ENCODE measurements around the gene UGT1A5.
"Not testable (repeated sequence)": the region's sequence is repeated elsewhere in the genome, so short reads cannot be mapped to it uniquely, and the experiment has no call there.

UGT1A5 gene

GRCh38 chr2:233747283-233747544 lies 34.5 kb downstream of the UGT1A5 start:
- no peak for DNase-seq

DNA sequence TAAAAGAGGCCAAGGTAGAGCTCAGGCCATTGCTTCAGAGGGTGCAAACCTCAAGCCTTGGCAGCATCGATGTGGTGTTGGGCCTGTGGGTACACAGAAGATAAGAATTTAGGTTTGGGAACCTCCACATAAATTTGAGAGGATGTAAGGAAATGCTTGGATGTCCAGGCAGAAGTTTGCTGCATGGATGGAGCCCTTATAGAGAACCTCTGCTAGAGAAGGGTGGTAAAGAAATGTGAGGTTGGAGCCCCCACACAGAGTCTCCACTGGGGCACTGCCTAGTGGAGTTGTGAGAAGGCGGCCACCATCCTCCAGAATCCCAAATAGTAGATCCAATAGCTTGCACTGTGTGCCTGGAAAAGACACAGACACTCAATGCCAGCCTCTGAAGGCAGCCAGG lies 38.0 kb downstream of the UGT1A5 start:
- not testable (repeated sequence) for DNase-seq

DNA sequence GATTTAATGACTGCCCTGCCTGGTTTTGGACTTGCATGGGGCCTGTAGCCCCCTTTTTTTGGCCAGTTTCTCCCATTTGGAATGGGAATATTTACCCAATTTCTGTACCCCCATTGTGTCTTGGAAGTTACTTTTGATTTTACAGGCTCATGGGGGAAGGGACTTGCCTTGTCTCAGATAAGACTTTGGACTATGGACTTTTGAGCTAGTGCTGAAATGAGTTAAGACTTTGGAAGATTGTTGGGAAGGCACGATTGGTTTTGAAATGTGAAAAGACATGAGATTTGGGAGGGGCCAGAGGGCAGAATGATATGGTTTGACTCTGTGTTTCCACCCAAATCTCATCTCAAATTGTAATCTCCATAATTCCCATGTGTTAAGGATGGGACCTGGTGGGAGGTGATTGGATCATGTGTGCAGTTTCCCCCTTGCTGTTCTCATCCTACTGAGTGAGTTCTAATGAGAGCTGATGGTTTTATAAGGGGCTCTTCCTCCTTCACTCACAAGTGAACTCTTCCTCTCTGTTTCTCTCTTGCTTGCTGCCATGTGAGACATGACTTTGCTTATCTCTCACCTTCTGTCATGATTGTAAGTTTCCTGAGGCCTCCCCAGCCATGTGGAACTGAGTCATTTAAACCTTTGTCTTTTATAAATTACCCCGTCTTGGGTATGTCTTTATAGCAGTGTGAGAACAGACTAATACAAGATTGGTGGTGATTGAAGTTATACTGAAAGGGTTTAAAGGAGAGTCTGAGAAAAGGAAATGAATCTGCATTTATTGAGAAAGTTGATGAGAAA lies 38.7 kb downstream of the UGT1A5 start:
- not testable (repeated sequence) for DNase-seq

DNA sequence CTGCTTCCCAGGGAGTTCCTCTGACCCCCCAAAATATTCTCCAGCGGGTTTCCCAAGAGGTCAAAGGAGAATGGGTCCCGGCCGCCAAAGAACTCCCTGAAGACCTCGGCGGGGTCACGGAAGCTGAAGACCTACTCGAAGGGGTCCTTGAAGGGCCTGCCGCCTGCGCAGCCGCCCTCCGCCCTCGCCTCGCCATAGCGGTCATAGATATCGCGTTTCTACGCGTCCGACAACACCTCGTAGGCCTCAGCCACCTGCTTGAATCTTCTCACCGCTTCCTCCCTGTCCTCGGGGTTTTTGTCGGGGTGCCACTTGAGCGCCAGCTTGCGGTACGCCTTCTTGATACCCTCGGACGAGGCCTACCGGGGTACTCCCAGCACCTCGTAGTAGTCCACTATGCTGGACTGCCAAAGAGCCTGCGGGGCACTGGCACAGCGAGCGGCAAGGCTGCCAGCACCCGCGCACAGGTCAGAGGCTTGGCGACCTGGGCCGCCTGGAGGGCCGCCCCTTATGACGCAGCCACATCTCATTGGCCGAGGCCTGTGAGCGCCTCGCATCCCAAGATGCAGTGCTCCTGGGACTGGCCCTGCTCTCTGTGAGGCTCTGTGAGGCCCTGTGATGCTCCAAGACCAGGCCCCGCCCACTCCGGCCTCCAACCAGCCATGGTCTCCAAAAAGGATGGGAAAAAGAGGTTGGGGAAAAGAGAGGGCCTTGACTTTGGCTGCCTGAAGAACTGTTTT lies 42.3 kb downstream of the UGT1A5 start:
- DNase-seq: no peak

- no peak for DNase-seq
These were observed 43.8 kb downstream of the UGT1A5 start for GRCh38 chr2:233756429-233757081.

GRCh38 chr2:233758141-233758540 lies 45.4 kb downstream of the UGT1A5 start:
- no peak for DNase-seq

DNA sequence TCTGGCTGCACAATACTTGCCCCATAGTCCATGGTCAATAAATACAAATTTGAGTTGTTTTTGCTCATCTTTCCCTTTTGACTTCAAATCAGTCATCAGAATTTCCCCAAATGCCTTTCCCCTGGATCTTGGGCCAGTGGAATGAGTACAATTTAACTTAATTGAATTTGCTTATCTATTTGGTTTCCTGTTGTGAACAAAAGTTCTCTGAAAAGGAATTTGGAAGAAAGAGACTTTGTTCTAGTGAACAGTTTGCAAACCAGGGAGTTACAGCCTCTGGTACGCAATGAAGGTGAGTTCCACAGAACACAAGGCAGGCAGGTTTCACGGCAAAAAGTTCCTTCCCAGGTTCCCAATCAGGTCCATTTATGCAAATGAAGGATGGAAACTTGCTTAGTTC lies 46.1 kb downstream of the UGT1A5 start:
- DNase-seq: no peak

DNA sequence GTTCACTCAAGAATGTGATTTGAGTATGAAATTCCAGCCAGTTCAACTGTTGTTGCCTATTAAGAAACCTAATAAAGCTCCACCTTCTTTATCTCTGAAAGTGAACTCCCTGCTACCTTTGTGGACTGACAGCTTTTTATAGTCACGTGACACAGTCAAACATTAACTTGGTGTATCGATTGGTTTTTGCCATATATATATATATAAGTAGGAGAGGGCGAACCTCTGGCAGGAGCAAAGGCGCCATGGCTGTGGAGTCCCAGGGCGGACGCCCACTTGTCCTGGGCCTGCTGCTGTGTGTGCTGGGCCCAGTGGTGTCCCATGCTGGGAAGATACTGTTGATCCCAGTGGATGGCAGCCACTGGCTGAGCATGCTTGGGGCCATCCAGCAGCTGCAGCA lies 47.3 kb downstream of the UGT1A5 start, which contains the start of gene UGT1A1:
Gene UGT1A1, plus strand, starts transcription at position 228 of the 400 bp plus-strand sequence. Its CDS starts 18 bp downstream, at position 246.
- no peak for DNase-seq

DNA sequence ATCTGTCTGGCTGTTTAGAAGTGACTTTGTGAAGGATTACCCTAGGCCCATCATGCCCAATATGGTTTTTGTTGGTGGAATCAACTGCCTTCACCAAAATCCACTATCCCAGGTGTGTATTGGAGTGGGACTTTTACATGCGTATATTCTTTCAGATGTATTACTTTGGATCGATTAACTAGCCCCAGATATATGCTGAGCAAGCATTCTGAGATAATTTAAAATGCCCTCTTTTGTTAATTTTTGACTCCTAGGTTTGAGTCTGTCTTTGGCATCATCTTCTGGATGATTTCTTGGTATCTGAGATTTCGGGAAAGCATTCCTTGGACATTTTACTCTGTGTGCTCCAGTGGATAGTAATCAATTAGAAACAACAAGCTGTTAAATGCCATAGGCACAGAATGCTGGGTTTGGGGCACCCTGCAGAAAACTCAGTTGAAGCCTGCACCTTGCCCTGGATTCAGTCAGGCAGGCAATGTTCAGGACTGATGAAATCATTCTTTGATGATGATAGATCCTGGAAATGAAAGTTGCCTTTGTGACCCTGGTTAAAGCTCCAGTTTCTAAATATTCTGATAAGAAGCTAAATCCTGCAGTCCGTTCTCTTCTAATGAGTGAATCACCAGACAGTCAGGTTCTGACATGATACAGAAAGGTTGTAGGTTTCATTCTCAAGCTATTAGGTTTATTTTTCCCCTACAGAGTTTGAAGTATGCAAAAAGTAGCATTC lies 48.5 kb downstream of the UGT1A5 start:
- no peak for DNase-seq

DNA sequence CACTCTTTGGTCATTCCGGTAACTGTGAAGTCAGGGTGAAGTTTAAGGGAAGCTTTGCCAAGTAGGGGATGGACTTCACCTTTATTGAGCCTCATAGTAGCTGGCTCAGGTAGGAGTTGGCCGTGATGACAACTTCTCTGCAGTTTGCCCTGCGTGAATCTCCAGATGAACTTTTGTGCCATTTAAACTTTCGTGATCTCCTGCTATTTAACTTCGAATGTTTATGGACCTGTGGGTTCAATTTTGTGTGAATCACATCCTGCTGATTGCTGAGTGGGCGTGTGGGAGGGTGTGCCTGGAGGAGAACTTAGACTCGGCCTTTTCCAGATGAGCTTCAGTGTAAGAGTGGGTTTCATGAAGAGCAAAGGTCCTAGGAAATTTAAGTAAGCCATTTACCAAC lies 51.6 kb downstream of the UGT1A5 start:
- DNase-seq: no peak

DNA sequence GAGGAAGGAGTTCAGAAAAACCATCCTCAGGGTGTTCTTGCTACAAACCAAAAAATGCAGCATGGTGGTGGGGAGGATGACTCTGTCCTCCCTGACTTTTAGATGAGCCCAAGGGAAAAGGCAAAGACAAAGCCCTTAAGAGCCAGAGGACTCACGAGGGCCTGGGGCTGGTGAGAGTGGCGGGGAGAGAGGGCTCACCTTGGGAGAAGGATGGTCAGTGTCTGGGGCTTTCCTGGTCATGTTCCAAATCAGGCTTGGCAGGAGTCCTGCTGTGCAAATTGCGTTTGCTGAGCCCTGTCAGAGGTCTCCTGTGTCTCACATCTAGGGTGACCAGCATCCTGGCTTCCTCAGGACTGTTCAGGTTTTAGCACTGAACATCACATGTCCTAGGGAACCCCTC lies 52.1 kb downstream of the UGT1A5 start:
- no peak for DNase-seq

GRCh38 chr2:233766416-233766815 lies 53.7 kb downstream of the UGT1A5 start:
- no peak for DNase-seq

DNA sequence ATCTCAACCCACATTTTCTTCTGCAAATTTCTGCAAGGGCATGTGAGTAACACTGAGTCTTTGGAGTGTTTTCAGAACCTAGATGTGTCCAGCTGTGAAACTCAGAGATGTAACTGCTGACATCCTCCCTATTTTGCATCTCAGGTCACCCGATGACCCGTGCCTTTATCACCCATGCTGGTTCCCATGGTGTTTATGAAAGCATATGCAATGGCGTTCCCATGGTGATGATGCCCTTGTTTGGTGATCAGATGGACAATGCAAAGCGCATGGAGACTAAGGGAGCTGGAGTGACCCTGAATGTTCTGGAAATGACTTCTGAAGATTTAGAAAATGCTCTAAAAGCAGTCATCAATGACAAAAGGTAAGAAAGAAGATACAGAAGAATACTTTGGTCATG lies 55.4 kb downstream of the UGT1A5 start:
- no peak for DNase-seq

GRCh38 chr2:233769260-233769659 lies 56.6 kb downstream of the UGT1A5 start:
- DNase-seq: no peak

DNA sequence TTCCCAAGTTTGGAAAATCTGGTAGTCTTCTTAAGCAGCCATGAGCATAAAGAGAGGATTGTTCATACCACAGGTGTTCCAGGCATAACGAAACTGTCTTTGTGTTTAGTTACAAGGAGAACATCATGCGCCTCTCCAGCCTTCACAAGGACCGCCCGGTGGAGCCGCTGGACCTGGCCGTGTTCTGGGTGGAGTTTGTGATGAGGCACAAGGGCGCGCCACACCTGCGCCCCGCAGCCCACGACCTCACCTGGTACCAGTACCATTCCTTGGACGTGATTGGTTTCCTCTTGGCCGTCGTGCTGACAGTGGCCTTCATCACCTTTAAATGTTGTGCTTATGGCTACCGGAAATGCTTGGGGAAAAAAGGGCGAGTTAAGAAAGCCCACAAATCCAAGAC lies 59.4 kb downstream of the UGT1A5 start:
- no peak for DNase-seq

GRCh38 chr2:233772583-233772982 lies 59.9 kb downstream of the UGT1A5 start:
- no peak for DNase-seq

- no peak for DNase-seq
These were observed 61.1 kb downstream of the UGT1A5 start for GRCh38 chr2:233773854-233774253.

DNA sequence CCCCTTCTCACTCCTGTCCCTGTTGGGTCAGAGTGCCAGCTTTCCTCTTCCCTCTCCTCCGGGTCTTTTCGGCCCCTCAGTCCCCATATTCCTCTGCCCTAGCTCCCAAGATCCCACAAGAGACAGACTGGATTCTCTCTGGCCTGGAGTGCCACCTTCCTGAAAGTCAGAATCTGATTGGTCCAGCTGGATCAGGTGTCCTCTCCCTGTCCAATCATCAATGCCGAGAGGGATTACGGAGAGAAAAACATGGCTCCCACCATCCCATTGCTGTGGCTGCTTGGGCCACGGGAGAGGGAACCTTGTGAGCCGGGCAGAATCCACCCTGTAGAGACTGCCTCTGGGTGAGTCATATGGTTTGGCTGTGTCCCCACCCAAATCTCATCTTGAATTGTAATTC lies 62.7 kb downstream of the UGT1A5 start:
- DNase-seq: no peak

- no peak for DNase-seq
These were observed 65.3 kb downstream of the UGT1A5 start, which contains the start of gene MROH2A for GRCh38 chr2:233778030-233778429. Gene MROH2A (plus strand): TSS chr2:233778330. CDS start chr2:233779359, 1,029 bp downstream.

- DNase-seq: no peak
These were observed 67.0 kb downstream of the UGT1A5 start for GRCh38 chr2:233779722-233780121.

DNA sequence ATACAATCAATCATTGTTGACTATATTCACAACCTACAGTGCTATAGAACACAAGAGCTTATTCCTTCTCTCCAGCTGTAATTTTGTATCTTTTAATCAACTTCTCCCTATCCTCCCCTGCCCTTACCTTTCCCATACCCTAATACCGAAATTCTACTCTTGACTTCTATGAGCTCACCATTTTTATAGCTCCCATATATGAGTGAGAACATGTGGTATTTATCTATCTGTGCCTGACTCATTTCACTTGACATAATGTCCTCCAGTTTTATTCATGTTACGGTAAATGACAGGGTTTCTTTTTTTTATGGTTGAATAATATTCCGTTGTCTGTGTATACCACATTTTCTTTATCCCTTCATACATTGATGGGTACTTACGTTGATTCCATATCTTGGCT lies 68.1 kb downstream of the UGT1A5 start:
- no peak for DNase-seq

GRCh38 chr2:233789554-233789953 lies 76.8 kb downstream of the UGT1A5 start:
- DNase-seq: no peak
